ENCODE data around the gene PUS10. TPM values are rescaled to one million over a fixed set of nuclear protein-coding genes. Genes with fewer than 3 reads are reported as not detected.

Gene PUS10
- total and polyA plus RNA-seq, 2 of the 13 experiments (the other 11 are each of a cell fraction or from before 2014, with no cell fraction given): 41.4 to 44.3 TPM

DNA sequence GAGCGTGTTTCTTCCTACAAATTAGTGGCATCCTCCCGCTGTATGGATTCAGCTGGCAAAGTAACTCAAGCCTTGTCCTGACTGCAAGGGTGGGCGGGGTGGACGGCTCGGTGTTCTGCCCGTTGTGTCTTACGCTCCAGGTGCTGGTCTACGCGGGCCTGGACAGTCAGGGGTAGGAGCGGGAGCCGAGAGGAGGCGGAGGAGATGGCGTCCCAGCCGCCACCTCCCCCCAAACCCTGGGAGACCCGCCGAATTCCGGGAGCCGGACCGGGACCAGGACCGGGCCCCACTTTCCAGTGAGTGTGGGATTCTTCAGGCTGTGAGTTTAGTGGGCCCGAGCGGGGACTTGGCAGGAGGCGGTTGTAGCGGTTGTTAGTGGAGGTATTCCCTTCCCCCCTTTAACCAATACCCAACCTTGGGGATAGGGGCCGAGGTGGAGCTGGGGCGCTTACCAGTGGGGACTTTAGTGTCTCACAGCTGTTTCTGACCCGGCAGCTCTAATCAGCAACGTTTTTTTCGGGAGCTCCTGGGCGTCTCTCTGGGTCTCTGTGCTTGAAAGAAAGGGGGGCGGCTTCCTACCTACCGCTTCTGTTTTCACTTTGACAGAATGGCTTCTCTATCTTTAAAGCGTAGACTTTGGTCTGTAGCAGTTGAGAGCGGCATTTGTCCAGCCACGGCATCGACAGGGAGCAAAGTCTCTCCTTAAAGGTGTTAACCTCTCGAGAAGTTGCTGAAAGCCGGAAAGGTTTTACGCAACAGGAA, at the start of gene PUS10, which contains the start of gene PEX13 (continued):
- TF ChIP-seq ZBTB7B (CRISPR knock-in tag; IDR thresholded peaks at IDR 0.05): 0 out of 2 replicates have a peak, but pooled peaks have one; percentile 25
- TF ChIP-seq NFIC (IDR thresholded peaks at IDR 0.05; ENCODE audit: low read length): peak; percentile 84; the same call in 1 of the 2 replicates
- 0 out of 2 replicates have a peak, but pooled peaks have one; percentile 2 for TF ChIP-seq NFAT5 (CRISPR knock-in tag; IDR thresholded peaks at IDR 0.05)
- TF ChIP-seq BCLAF1 (IDR thresholded peaks at IDR 0.05): no peak
- peak; percentile 66 for TF ChIP-seq ZNF883 (CRISPR knock-in tag; IDR thresholded peaks at IDR 0.05; ENCODE audit: not compliant biosample characterization)
- peak; percentile 84 for TF ChIP-seq ZNF614 (CRISPR knock-in tag; IDR thresholded peaks at IDR 0.05; ENCODE audit: borderline replicate concordance)
- peak; percentile 94 for TF ChIP-seq DPF2 (CRISPR knock-in tag; IDR thresholded peaks at IDR 0.05; ENCODE audit: borderline replicate concordance, low read depth)
- TF ChIP-seq, protein P1, sequence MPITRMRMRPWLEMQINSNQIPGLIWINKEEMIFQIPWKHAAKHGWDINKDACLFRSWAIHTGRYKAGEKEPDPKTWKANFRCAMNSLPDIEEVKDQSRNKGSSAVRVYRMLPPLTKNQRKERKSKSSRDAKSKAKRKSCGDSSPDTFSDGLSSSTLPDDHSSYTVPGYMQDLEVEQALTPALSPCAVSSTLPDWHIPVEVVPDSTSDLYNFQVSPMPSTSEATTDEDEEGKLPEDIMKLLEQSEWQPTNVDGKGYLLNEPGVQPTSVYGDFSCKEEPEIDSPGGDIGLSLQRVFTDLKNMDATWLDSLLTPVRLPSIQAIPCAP (CRISPR knock-in tag; IDR thresholded peaks at IDR 0.05; ENCODE audit: low read depth): peak; percentile 14; the same call in 1 of the 2 replicates
- TF ChIP-seq SP5 (CRISPR knock-in tag; IDR thresholded peaks at IDR 0.05; ENCODE audit: borderline replicate concordance, low read depth): no peak
- TF ChIP-seq ZNF7 (CRISPR knock-in tag; IDR thresholded peaks at IDR 0.05): no peak
- TF ChIP-seq ZNF496 (CRISPR knock-in tag; IDR thresholded peaks at IDR 0.05; ENCODE audit: insufficient replicate concordance): no peak
- 0 out of 2 replicates have a peak, but pooled peaks have one; percentile 60 for TF ChIP-seq PATZ1 (CRISPR knock-in tag; IDR thresholded peaks at IDR 0.05)
- peak; percentile 49; the same call in 1 of the 2 replicates for TF ChIP-seq ZNF589 (CRISPR knock-in tag; conservative IDR thresholded peaks at IDR 0.05)
- TF ChIP-seq SNAPC2 (CRISPR knock-in tag; IDR thresholded peaks at IDR 0.05): peak; percentile 63; the same call in 1 of the 2 replicates
- no peak for TF ChIP-seq ZNF841 (CRISPR knock-in tag; IDR thresholded peaks at IDR 0.05; ENCODE audit: borderline replicate concordance)
- TF ChIP-seq ZFP37 (CRISPR knock-in tag; IDR thresholded peaks at IDR 0.05; ENCODE audit: borderline replicate concordance): peak; percentile 92
- peak; percentile 82 for TF ChIP-seq SIN3A (IDR thresholded peaks at IDR 0.05; ENCODE audit: borderline replicate concordance, low read depth, low read length)

All from HepG2 (cell line).